ENCODE results near the gene ZNF235.
"Not testable (repeated sequence)": the region's sequence is repeated elsewhere in the genome, so short reads cannot be mapped to it uniquely, and the experiment has no call there.

Gene ZNF235

GRCh38 chr19:44304659-44305193 is at the start of gene ZNF235:
TSS of gene ZNF235 (minus strand) at chr19:44305025. CDS start at chr19:44303404, 1,621 bp downstream.
- FAIRE-seq = peak; percentile 96
- DNase-seq (ENCODE audit: extremely low spot score, insufficient read length, low read depth) = peak; percentile 77

GRCh38 chr19:44346556-44346955 is 41.7 kb upstream of the ZNF235 start:
- DNase-seq (ENCODE audit: extremely low spot score, insufficient read length, low read depth) (no peak), FAIRE-seq (no peak)

GRCh38 chr19:44345959-44346358 is 41.1 kb upstream of the ZNF235 start:
- no peak for DNase-seq (ENCODE audit: extremely low spot score, insufficient read length, low read depth)
- FAIRE-seq = no peak

- DNase-seq (ENCODE audit: extremely low spot score, insufficient read length, low read depth) = no peak
- no peak for FAIRE-seq
Observed at GRCh38 chr19:44344255-44344654, 39.4 kb upstream of the ZNF235 start.

- DNase-seq (ENCODE audit: extremely low spot score, insufficient read length, low read depth) (no peak), FAIRE-seq (no peak)
Observed at GRCh38 chr19:44341794-44342193, 37.0 kb upstream of the ZNF235 start.

GRCh38 chr19:44334639-44335038 is 29.8 kb upstream of the ZNF235 start:
- DNase-seq (ENCODE audit: extremely low spot score, insufficient read length, low read depth); FAIRE-seq: not testable (repeated sequence)

GRCh38 chr19:44332145-44332544 is 27.3 kb upstream of the ZNF235 start:
- DNase-seq (ENCODE audit: extremely low spot score, insufficient read length, low read depth) = no peak
- no peak for FAIRE-seq

- FAIRE-seq = no peak
- no peak for DNase-seq (ENCODE audit: extremely low spot score, insufficient read length, low read depth)
Observed at GRCh38 chr19:44315883-44316282, 11.1 kb upstream of the ZNF235 start.

- no peak for FAIRE-seq
- DNase-seq (ENCODE audit: extremely low spot score, insufficient read length, low read depth) = no peak
Observed at GRCh38 chr19:44313231-44313630, 8.4 kb upstream of the ZNF235 start.

GRCh38 chr19:44308011-44308410 is 3.2 kb upstream of the ZNF235 start:
- DNase-seq (ENCODE audit: extremely low spot score, insufficient read length, low read depth) (no peak), FAIRE-seq (no peak)

GRCh38 chr19:44306283-44306682 is 1.5 kb upstream of the ZNF235 start:
- FAIRE-seq (no peak), DNase-seq (ENCODE audit: extremely low spot score, insufficient read length, low read depth) (no peak)

- no peak for DNase-seq (ENCODE audit: extremely low spot score, insufficient read length, low read depth)
- no peak for FAIRE-seq
Observed at GRCh38 chr19:44305457-44305856, 632 bp upstream of the ZNF235 start.

- no peak for FAIRE-seq
Observed at GRCh38 chr19:44303976-44304568, 753 bp downstream of the ZNF235 start.

GRCh38 chr19:44303320-44303719 is 1.5 kb downstream of the ZNF235 start:
- no peak for DNase-seq (ENCODE audit: extremely low spot score, insufficient read length, low read depth)
- FAIRE-seq = no peak

More at GRCh38 chr19:44303976-44304568, 753 bp downstream of the ZNF235 start:
- no peak for DNase-seq (ENCODE audit: extremely low spot score, insufficient read length, low read depth)

GRCh38 chr19:44284968-44285367 is 19.9 kb downstream of the ZNF235 start:
- DNase-seq (ENCODE audit: extremely low spot score, insufficient read length, low read depth) (no peak), FAIRE-seq (no peak)

GRCh38 chr19:44282846-44283245 is 22.0 kb downstream of the ZNF235 start:
- DNase-seq (ENCODE audit: extremely low spot score, insufficient read length, low read depth) (no peak), FAIRE-seq (no peak)

- DNase-seq (ENCODE audit: extremely low spot score, insufficient read length, low read depth) (no peak), FAIRE-seq (no peak)
Observed at GRCh38 chr19:44280916-44281315, 23.9 kb downstream of the ZNF235 start.

- FAIRE-seq (no peak), DNase-seq (ENCODE audit: extremely low spot score, insufficient read length, low read depth) (no peak)
Observed at GRCh38 chr19:44278181-44278690, 26.6 kb downstream of the ZNF235 start.

GRCh38 chr19:44277331-44277730 is 27.5 kb downstream of the ZNF235 start:
- no peak for FAIRE-seq

GRCh38 chr19:44260695-44261446 is 44.0 kb downstream of the ZNF235 start:
- FAIRE-seq (no peak), DNase-seq (ENCODE audit: extremely low spot score, insufficient read length, low read depth) (no peak)

More at GRCh38 chr19:44277331-44277730, 27.5 kb downstream of the ZNF235 start:
- no peak for DNase-seq (ENCODE audit: extremely low spot score, insufficient read length, low read depth)

GRCh38 chr19:44260343-44260681 is 44.5 kb downstream of the ZNF235 start:
- DNase-seq (ENCODE audit: extremely low spot score, insufficient read length, low read depth) (no peak), FAIRE-seq (no peak)

Measured in GM18507 (cell line).